SH-SY5Y (cell line): ENCODE measurements around the gene SPATA22.

ENCODE experiments used
- GATA2 ChIP-seq: IDR thresholded peaks from 2 replicates; pipeline ENCODE4 v1.6.1; 2011; ENCODE audit warnings: mild to moderate bottlenecking, low read depth, low read length
- GATA3 ChIP-seq: IDR thresholded peaks from 2 replicates; pipeline ENCODE4 v1.6.1; 2011; ENCODE audit warnings: low read depth, mild to moderate bottlenecking, low read length, moderate library complexity

GRCh38 chr17:3514873-3515272, 43.3 kb upstream of the SPATA22 start:
- TF ChIP-seq GATA2, result no peak
- no peak for TF ChIP-seq GATA3
